ENCODE results near the gene ANO10.
"Not testable (repeated sequence)": the region's sequence is repeated elsewhere in the genome, so short reads cannot be mapped to it uniquely, and the experiment has no call there.

ANO10 gene

GRCh38 chr3:43356033-43356432, 265.8 kb downstream of the ANO10 start:
- H3K9ac ChIP-seq (ENCODE audit: low read depth, low read length); H3K36me3 ChIP-seq (ENCODE audit: insufficient read depth, low read length); H3K9me3 ChIP-seq (ENCODE audit: control insufficient read depth, insufficient read depth, low read length); H3K4me1 ChIP-seq (ENCODE audit: insufficient read depth, low read length): not testable (repeated sequence)

GRCh38 chr3:43353923-43354670, 267.7 kb downstream of the ANO10 start:
- Histone ChIP-seq H3K4me1 (ENCODE audit: insufficient read depth, low read length) (no peaks in the 10 kb centered on the region), H3K9ac (ENCODE audit: low read depth, low read length) (no peak overlapping the region), H3K9me3 (ENCODE audit: control insufficient read depth, insufficient read depth, low read length) (no peaks in the 10 kb centered on the region), H3K36me3 (ENCODE audit: insufficient read depth, low read length) (no peaks in the 10 kb centered on the region; the same call in 1 of the 2 replicates)

GRCh38 chr3:43353393-43353792, 268.4 kb downstream of the ANO10 start:
- no peaks in the 10 kb centered on the region for H3K4me1 ChIP-seq (ENCODE audit: insufficient read depth, low read length)
- H3K9me3 ChIP-seq (ENCODE audit: control insufficient read depth, insufficient read depth, low read length) = no peaks in the 10 kb centered on the region
- no peaks in the 10 kb centered on the region; the same call in 1 of the 2 replicates for H3K36me3 ChIP-seq (ENCODE audit: insufficient read depth, low read length)
- no peak overlapping the region for H3K9ac ChIP-seq (ENCODE audit: low read depth, low read length)

GRCh38 chr3:43349716-43350115, 272.1 kb downstream of the ANO10 start:
- Histone ChIP-seq H3K36me3 (ENCODE audit: insufficient read depth, low read length) (no peaks in the 10 kb centered on the region; the same call in 1 of the 2 replicates), H3K4me1 (ENCODE audit: insufficient read depth, low read length) (no peaks in the 10 kb centered on the region), H3K9ac (ENCODE audit: low read depth, low read length) (no peak overlapping the region), H3K9me3 (ENCODE audit: control insufficient read depth, insufficient read depth, low read length) (no peaks in the 10 kb centered on the region)

GRCh38 chr3:43348852-43349574, 272.8 kb downstream of the ANO10 start:
- Histone ChIP-seq H3K9ac (ENCODE audit: low read depth, low read length) (no peak overlapping the region), H3K4me1 (ENCODE audit: insufficient read depth, low read length) (peaks cover 2% of the 10 kb centered on the region; the same call in 1 of the 2 replicates), H3K9me3 (ENCODE audit: control insufficient read depth, insufficient read depth, low read length) (no peaks in the 10 kb centered on the region), H3K36me3 (ENCODE audit: insufficient read depth, low read length) (no peaks in the 10 kb centered on the region; the same call in 1 of the 2 replicates)

- Histone ChIP-seq H3K4me1 (ENCODE audit: insufficient read depth, low read length) (peaks cover 9% of the 10 kb centered on the region; the same call in 1 of the 2 replicates), H3K9ac (ENCODE audit: low read depth, low read length) (no peak overlapping the region), H3K9me3 (ENCODE audit: control insufficient read depth, insufficient read depth, low read length) (no peaks in the 10 kb centered on the region), H3K36me3 (ENCODE audit: insufficient read depth, low read length) (no peaks in the 10 kb centered on the region; the same call in 1 of the 2 replicates)
Observed at GRCh38 chr3:43348350-43348749, 273.5 kb downstream of the ANO10 start.

- Histone ChIP-seq H3K9me3 (ENCODE audit: control insufficient read depth, insufficient read depth, low read length) (no peaks in the 10 kb centered on the region), H3K36me3 (ENCODE audit: insufficient read depth, low read length) (no peaks in the 10 kb centered on the region; the same call in 1 of the 2 replicates), H3K4me1 (ENCODE audit: insufficient read depth, low read length) (peaks cover 11% of the 10 kb centered on the region; the same call in 1 of the 2 replicates), H3K9ac (ENCODE audit: low read depth, low read length) (no peak overlapping the region)
Observed at GRCh38 chr3:43347774-43348173, 274.0 kb downstream of the ANO10 start.

- H3K36me3 ChIP-seq (ENCODE audit: insufficient read depth, low read length) = no peaks in the 10 kb centered on the region; the same call in 1 of the 2 replicates
- H3K9me3 ChIP-seq (ENCODE audit: control insufficient read depth, insufficient read depth, low read length) = no peaks in the 10 kb centered on the region
- H3K4me1 ChIP-seq (ENCODE audit: insufficient read depth, low read length) = peaks cover 11% of the 10 kb centered on the region; the same call in 1 of the 2 replicates
- no peak overlapping the region for H3K9ac ChIP-seq (ENCODE audit: low read depth, low read length)
Observed at GRCh38 chr3:43346978-43347749, 274.6 kb downstream of the ANO10 start.

GRCh38 chr3:43345877-43346276, 275.9 kb downstream of the ANO10 start:
- H3K9me3 ChIP-seq (ENCODE audit: control insufficient read depth, insufficient read depth, low read length) = no peaks in the 10 kb centered on the region
- H3K9ac ChIP-seq (ENCODE audit: low read depth, low read length) = no peak overlapping the region
- H3K4me1 ChIP-seq (ENCODE audit: insufficient read depth, low read length) = peaks cover 11% of the 10 kb centered on the region; the same call in 1 of the 2 replicates
- H3K36me3 ChIP-seq (ENCODE audit: insufficient read depth, low read length) = no peaks in the 10 kb centered on the region; the same call in 1 of the 2 replicates

GRCh38 chr3:43345246-43345645, 276.6 kb downstream of the ANO10 start:
- H3K9me3 ChIP-seq (ENCODE audit: control insufficient read depth, insufficient read depth, low read length) = no peaks in the 10 kb centered on the region
- H3K36me3 ChIP-seq (ENCODE audit: insufficient read depth, low read length) = no peaks in the 10 kb centered on the region; the same call in 1 of the 2 replicates
- H3K4me1 ChIP-seq (ENCODE audit: insufficient read depth, low read length) = peaks cover 11% of the 10 kb centered on the region; the same call in 1 of the 2 replicates
- no peak overlapping the region for H3K9ac ChIP-seq (ENCODE audit: low read depth, low read length)

- Histone ChIP-seq H3K36me3 (ENCODE audit: insufficient read depth, low read length) (no peaks in the 10 kb centered on the region; the same call in 1 of the 2 replicates), H3K9me3 (ENCODE audit: control insufficient read depth, insufficient read depth, low read length) (no peaks in the 10 kb centered on the region), H3K4me1 (ENCODE audit: insufficient read depth, low read length) (peaks cover 11% of the 10 kb centered on the region; the same call in 1 of the 2 replicates), H3K9ac (ENCODE audit: low read depth, low read length) (no peak overlapping the region)
Observed at GRCh38 chr3:43344520-43344919, 277.3 kb downstream of the ANO10 start.

- Histone ChIP-seq H3K9me3 (ENCODE audit: control insufficient read depth, insufficient read depth, low read length) (peaks cover 3% of the 10 kb centered on the region; the same call in 1 of the 2 replicates), H3K4me1 (ENCODE audit: insufficient read depth, low read length) (peaks cover 11% of the 10 kb centered on the region; the same call in 1 of the 2 replicates), H3K9ac (ENCODE audit: low read depth, low read length) (no peak overlapping the region), H3K36me3 (ENCODE audit: insufficient read depth, low read length) (no peaks in the 10 kb centered on the region; the same call in 1 of the 2 replicates)
Observed at GRCh38 chr3:43343815-43344214, 278.0 kb downstream of the ANO10 start.

- no peaks in the 10 kb centered on the region; the same call in 1 of the 2 replicates for H3K36me3 ChIP-seq (ENCODE audit: insufficient read depth, low read length)
- no peak overlapping the region for H3K9ac ChIP-seq (ENCODE audit: low read depth, low read length)
- H3K4me1 ChIP-seq (ENCODE audit: insufficient read depth, low read length) = peaks cover 11% of the 10 kb centered on the region; the same call in 1 of the 2 replicates
- peaks cover 8% of the 10 kb centered on the region; the same call in 1 of the 2 replicates for H3K9me3 ChIP-seq (ENCODE audit: control insufficient read depth, insufficient read depth, low read length)
Observed at GRCh38 chr3:43343185-43343584, 278.6 kb downstream of the ANO10 start.

GRCh38 chr3:43341788-43342187, 280.0 kb downstream of the ANO10 start:
- H3K4me1 ChIP-seq (ENCODE audit: insufficient read depth, low read length) = peaks cover 11% of the 10 kb centered on the region; the same call in 1 of the 2 replicates
- H3K9ac ChIP-seq (ENCODE audit: low read depth, low read length) = no peak overlapping the region
- H3K36me3 ChIP-seq (ENCODE audit: insufficient read depth, low read length) = no peaks in the 10 kb centered on the region; the same call in 1 of the 2 replicates
- peaks cover 17% of the 10 kb centered on the region for H3K9me3 ChIP-seq (ENCODE audit: control insufficient read depth, insufficient read depth, low read length)

All from ES-I3 (cell line).